Measurements from ENCODE around the gene OR10A7.
"Not testable (repeated sequence)": the region's sequence is repeated elsewhere in the genome, so short reads cannot be mapped to it uniquely, and the experiment has no call there.

The OR10A7 gene

DNA sequence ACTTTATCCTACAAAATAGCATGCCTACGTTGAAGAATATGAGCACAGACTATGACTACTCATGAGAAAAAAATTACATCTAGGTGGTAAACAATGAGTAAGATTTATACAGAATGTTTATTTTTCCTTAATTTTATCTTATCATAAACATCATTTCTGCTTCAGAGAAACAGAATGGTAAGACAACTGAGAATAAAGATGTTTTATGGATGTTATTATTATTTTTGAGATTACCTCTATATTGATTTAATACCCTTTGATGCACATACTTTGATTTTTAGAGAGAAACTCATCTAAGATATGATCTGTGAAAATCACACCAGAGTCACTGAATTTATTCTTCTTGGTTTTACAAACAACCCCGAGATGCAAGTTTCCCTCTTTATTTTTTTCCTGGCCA lies at the start of gene OR10A7:
TSS of gene OR10A7 (plus strand) at position 301 of the 400 bp plus-strand sequence. CDS start at position 301, 0 bp downstream.
- DNase-seq: no peak

DNA sequence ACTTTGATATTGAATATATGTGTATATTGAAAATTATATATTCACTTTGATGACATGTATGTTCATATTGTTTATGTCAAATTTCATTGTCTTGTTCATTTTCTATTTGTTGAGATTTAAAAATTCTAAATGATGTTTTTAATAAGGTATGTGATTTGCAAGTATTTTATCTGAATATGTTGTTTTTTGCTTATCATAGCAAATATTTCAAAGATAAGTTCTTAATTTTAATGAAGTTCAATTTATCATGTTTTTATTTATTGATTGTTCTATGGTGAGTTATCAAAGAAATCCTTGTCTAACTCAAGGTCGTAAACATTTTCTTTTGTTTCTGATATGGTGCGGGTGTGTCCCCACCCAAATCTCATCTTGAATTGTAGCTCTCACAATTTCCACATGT lies 49.4 kb upstream of the OR10A7 start:
- no peak for DNase-seq

- DNase-seq: not testable (repeated sequence)
These were observed 49.0 kb upstream of the OR10A7 start for GRCh38 chr12:55171846-55172245.

DNA sequence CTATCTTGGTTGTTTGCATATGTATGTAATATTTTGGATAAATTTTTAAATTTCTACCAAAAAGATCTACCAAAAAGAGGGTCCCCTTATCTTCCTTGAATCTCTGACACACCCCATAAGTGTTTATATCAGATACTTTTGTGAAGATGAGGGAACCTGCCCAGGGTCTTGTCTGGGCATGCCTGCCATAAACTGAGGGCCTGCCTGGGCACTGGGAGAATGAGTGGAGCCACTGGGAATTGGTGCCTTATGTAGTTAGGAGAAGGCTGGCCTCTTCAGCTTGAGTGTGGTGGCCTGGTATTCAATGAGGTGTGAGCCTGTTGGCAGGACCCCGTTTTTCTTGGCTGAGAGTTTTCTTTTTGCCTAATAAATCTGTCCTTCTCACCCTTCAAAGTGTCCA lies 48.1 kb upstream of the OR10A7 start:
- no peak for DNase-seq

DNA sequence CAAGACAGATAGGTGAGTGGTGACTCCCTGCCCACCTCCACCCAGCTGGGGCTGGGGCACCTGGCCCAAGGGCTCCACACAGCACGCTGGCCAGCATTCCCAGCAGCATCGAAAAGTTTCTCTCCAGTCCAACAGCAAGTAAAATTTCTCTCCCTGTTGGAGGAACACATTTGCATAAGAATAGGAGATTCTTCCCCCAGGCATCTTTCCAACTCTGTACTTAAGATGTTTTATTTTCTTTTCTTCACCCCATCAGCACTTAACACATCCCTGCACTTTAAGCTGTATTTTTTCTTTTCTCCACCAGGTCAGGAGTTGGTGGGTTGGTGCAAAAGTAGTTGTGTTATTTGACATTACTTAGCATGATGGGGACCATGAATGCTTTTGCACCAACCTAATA lies 47.4 kb upstream of the OR10A7 start:
- no peak for DNase-seq

- DNase-seq: no peak
These were observed 32.3 kb upstream of the OR10A7 start for GRCh38 chr12:55188573-55188972.

DNA sequence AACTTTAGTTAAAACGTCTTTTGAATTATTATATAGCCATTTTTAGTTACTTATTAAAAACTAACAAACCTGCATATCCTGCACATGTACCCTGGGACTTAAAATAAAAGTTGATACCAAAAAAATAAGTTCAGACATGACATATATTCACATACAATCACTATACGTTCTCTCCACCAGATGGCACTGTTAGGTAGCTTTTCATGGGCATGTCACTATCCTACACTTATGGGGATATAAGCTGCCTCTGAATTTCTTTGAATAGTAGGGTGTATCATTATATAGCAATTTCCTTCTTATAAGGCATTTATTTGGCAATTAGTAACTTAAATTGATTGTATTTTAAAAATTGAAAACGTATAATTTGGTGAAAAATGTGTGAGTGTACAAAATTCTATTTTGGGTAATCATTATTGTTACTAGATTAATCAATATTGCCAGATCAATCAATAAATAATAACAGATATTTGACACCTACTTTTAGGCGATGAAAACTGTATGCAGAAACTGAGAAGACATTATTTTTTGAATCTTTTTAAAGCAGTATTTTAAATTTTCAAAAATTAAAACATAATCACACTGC lies 31.8 kb upstream of the OR10A7 start:
- no peak for DNase-seq

DNA sequence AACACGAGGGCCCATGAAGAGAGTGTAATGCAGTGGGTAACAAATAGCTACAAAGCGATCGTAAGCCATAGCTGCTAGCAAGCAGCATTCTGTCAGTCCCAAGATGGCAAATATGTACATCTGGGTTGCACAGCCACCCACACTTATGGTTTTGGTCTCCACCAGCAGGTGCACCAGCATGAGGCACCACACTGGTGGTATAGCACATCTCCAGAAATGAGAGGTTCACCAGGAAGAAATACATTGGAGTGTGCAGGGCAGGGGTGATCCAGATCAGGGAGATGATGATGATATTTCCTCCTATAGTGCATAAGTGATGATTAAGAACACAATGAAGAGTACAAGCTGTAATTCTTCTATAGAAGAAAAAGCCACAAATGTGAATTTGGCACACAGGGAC lies 26.4 kb upstream of the OR10A7 start:
- no peak for DNase-seq

DNA sequence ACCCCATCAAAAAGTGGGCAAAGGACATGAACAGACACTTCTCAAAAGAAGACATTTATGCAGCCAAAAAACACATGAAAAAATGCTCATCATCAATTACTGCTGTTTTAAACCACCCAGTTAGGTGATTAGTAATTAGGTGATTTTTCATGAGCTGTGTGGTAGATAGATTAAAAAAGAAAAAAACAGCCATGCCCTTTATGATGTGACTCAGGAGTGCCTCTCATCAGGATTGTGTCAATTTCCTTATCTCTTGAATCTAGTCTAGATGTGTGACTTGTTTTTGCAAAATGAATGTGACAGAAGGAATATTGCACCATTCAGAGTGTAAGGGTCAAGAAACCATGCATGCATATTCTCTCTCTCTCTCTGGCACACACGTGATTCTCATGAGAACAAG lies 5.7 kb downstream of the OR10A7 start:
- no peak for DNase-seq

- no peak for DNase-seq
These were observed 6.8 kb downstream of the OR10A7 start for GRCh38 chr12:55227643-55228042.

DNA sequence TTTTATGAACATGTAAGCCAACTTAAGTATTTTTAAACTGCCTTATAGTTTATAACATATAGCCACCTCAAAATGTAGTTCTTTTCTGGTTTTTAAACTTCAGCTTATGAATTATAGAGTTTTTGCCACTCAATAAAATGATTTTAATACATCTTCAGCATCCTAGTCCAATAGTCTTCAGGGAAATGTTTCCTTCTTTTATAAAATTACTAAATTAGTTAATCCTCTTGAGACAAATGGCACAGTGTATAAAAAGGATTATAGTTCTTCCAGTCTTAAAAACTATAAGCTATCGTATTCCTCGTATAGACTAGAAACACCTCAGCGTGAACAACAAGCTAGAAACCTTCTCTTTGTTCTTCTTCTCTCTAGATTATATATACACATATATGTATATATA lies 23.5 kb downstream of the OR10A7 start, which contains the start of gene OR6C74:
TSS of gene OR6C74 (plus strand) at position 301 of the 400 bp plus-strand sequence. CDS start 2,679 bp downstream, outside the sequence.
- DNase-seq: no peak

GRCh38 chr12:55246159-55246558 lies 25.3 kb downstream of the OR10A7 start:
- no peak for DNase-seq

GRCh38 chr12:55250944-55251343 lies 30.1 kb downstream of the OR10A7 start:
- DNase-seq: no peak

- DNase-seq: no peak
These were observed 32.5 kb downstream of the OR10A7 start for GRCh38 chr12:55253281-55253680.

- no peak for DNase-seq
These were observed 36.0 kb downstream of the OR10A7 start for GRCh38 chr12:55256831-55257230.

GRCh38 chr12:55258303-55258702 lies 37.5 kb downstream of the OR10A7 start:
- DNase-seq: no peak
